WERI-Rb-1 (cell line): Measurements from ENCODE around the gene C22orf42.

Source experiments
- DNase-seq: peaks from one replicate; pipeline ENCODE4 v3.0.0-alpha.2; 2020
- H3K27ac ChIP-seq: fragments of 250-450 bp; sonication (Bioruptor Pico); 2 replicates; pipeline ENCODE4 v1.5.1; 2020; ENCODE audit warnings: mild to moderate bottlenecking, moderate library complexity
- H3K27me3 ChIP-seq: fragments of 250-450 bp; sonication (Bioruptor Pico); 2 replicates; pipeline ENCODE4 v1.5.1; 2021; ENCODE audit warnings: mild to moderate bottlenecking, low read depth, moderate library complexity; ENCODE audit not compliant: insufficient read depth, severe bottlenecking
- H3K36me3 ChIP-seq: fragments of 250-450 bp; sonication (Bioruptor Pico); 2 replicates; pipeline ENCODE4 v1.5.1; 2020; ENCODE audit warnings: mild to moderate bottlenecking, moderate library complexity
- H3K4me3 ChIP-seq: 2 replicates; pipeline ENCODE4 v1.5.1; 2011; ENCODE audit warnings: low read depth, mild to moderate bottlenecking, control low read depth, low read length
- H3K9me3 ChIP-seq: fragments of 250-450 bp; sonication (Bioruptor Pico); 2 replicates; pipeline ENCODE4 v1.5.1; 2021; ENCODE audit warnings: mild to moderate bottlenecking, moderate library complexity; ENCODE audit not compliant: severe bottlenecking
- CTCF ChIP-seq: IDR thresholded peaks from 2 replicates; pipeline ENCODE4 v1.5.1; 2011; ENCODE audit warnings: low read depth, mild to moderate bottlenecking, control low read depth, inconsistent platforms, low read length

C22orf42 gene

GRCh38 chr22:32204856-32205722 lies 46.0 kb upstream of the C22orf42 start, which contains the start of gene RFPL2:
Gene RFPL2 (minus strand): TSS chr22:32205073. CDS start chr22:32202451, 2,622 bp downstream.
- DNase-seq: peak; percentile 71
- Histone ChIP-seq H3K4me3 (peak within 1 kb of the TSS; percentile 45), H3K9me3 (no peaks in the 10 kb centered on the region), H3K36me3 (no peaks in the 10 kb centered on the region), H3K27ac (no peak within 1 kb of the TSS), H3K27me3 (peaks cover 20% of the 10 kb centered on the region)
- TF ChIP-seq CTCF: no peak

- TF ChIP-seq CTCF: 0 out of 2 replicates have a peak, but pooled peaks have one; percentile 13
- Histone ChIP-seq H3K36me3 (no peaks in the 10 kb centered on the region), H3K27me3 (peaks cover 20% of the 10 kb centered on the region), H3K9me3 (no peaks in the 10 kb centered on the region), H3K27ac (no peak overlapping the region), H3K4me3 (peak overlapping the region; percentile 45)
- DNase-seq: peak; percentile 41
Observed at GRCh38 chr22:32204040-32204855, 45.1 kb upstream of the C22orf42 start.

- Histone ChIP-seq H3K27ac (no peak overlapping the region), H3K9me3 (no peaks in the 10 kb centered on the region), H3K36me3 (no peaks in the 10 kb centered on the region), H3K4me3 (peak overlapping the region; percentile 45), H3K27me3 (peaks cover 20% of the 10 kb centered on the region)
- DNase-seq: no peak
- TF ChIP-seq CTCF: no peak
Observed at GRCh38 chr22:32203181-32204039, 44.3 kb upstream of the C22orf42 start.

- peak; percentile 88 for TF ChIP-seq CTCF
- Histone ChIP-seq H3K27me3 (peaks cover 20% of the 10 kb centered on the region), H3K9me3 (no peaks in the 10 kb centered on the region), H3K36me3 (no peaks in the 10 kb centered on the region), H3K27ac (no peak overlapping the region), H3K4me3 (peak overlapping the region; percentile 18)
- DNase-seq: peak; percentile 67
Observed at GRCh38 chr22:32202539-32203180, 43.6 kb upstream of the C22orf42 start.

GRCh38 chr22:32202161-32202538 lies 43.0 kb upstream of the C22orf42 start:
- Histone ChIP-seq H3K4me3 (no peak overlapping the region), H3K9me3 (no peaks in the 10 kb centered on the region), H3K36me3 (no peaks in the 10 kb centered on the region), H3K27me3 (peaks cover 20% of the 10 kb centered on the region), H3K27ac (no peak overlapping the region)
- no peak for DNase-seq
- TF ChIP-seq CTCF: no peak
